SK-N-SH treated with all-trans-retinoic acid at 6 μM for 48 hours (cell line): Measurements from ENCODE around the gene RMC1.
"Not testable (repeated sequence)": the region's sequence is repeated elsewhere in the genome, so short reads cannot be mapped to it uniquely, and the experiment has no call there.

ENCODE experiments used
- BACH2 ChIP-seq: fragments of 250-450 bp; sonication (Bioruptor Pico); IDR thresholded peaks from 2 replicates; pipeline ENCODE4 v1.9.0; 2021; ENCODE audit warnings: mild to moderate bottlenecking, borderline replicate concordance
- RARB ChIP-seq: fragments of 250-450 bp; sonication (Bioruptor Pico); IDR thresholded peaks from 2 replicates; pipeline ENCODE4 v1.8.0; 2021; ENCODE audit warnings: mild to moderate bottlenecking, moderate library complexity
- ZFP3 ChIP-seq: fragments of 250-450 bp; sonication (Bioruptor Pico); IDR thresholded peaks from 2 replicates; pipeline ENCODE4 v1.5.0; 2020; ENCODE audit warnings: mild to moderate bottlenecking, moderate library complexity
- ZNF565 ChIP-seq: fragments of 450-650 bp; formaldehyde crosslinking; conservative IDR thresholded peaks from 2 replicates; pipeline ENCODE4 v1.5.0; 2020; ENCODE audit warnings: low read depth, mild to moderate bottlenecking, moderate library complexity
- ZNF70 ChIP-seq: fragments of 450-650 bp; formaldehyde crosslinking; IDR thresholded peaks from 2 replicates; pipeline ENCODE4 v1.5.0; 2020; ENCODE audit warnings: mild to moderate bottlenecking, moderate library complexity

- not testable (repeated sequence) for TF ChIP-seq ZFP3 (CRISPR knock-in tag); ZNF70 (CRISPR knock-in tag); BACH2; RARB; ZNF565 (CRISPR knock-in tag)
These were observed 13.7 kb upstream of the RMC1 start for GRCh38 chr18:23489586-23489985.
